Hepatocyte (in vitro differentiated cells): ENCODE data around the gene SUGCT.

ENCODE experiments used
- EZH2 ChIP-seq: fragments of 200-600 bp; sonication (generic); IDR thresholded peaks from 2 replicates; pipeline ENCODE4 v1.6.1; 2016; ENCODE audit warnings: antibody characterized with exemption, mild to moderate bottlenecking, borderline replicate concordance
- TF ChIP-seq, protein P1 (sequence below): fragments of 200-600 bp; sonication (generic); IDR thresholded peaks from 2 replicates; pipeline ENCODE4 v1.5.1; 2016; ENCODE audit warnings: antibody characterized with exemption, mild to moderate bottlenecking; ENCODE audit not compliant: poor library complexity

GRCh38 chr7:40739257-40739656 lies 604.5 kb downstream of the SUGCT start:
- TF ChIP-seq, protein P1, sequence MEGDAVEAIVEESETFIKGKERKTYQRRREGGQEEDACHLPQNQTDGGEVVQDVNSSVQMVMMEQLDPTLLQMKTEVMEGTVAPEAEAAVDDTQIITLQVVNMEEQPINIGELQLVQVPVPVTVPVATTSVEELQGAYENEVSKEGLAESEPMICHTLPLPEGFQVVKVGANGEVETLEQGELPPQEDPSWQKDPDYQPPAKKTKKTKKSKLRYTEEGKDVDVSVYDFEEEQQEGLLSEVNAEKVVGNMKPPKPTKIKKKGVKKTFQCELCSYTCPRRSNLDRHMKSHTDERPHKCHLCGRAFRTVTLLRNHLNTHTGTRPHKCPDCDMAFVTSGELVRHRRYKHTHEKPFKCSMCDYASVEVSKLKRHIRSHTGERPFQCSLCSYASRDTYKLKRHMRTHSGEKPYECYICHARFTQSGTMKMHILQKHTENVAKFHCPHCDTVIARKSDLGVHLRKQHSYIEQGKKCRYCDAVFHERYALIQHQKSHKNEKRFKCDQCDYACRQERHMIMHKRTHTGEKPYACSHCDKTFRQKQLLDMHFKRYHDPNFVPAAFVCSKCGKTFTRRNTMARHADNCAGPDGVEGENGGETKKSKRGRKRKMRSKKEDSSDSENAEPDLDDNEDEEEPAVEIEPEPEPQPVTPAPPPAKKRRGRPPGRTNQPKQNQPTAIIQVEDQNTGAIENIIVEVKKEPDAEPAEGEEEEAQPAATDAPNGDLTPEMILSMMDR: no peak
- TF ChIP-seq EZH2: no peak
